Measurements from ENCODE around the gene SMCO4. TPM values are rescaled to one million over a fixed set of nuclear protein-coding genes. Genes with fewer than 3 reads are reported as not detected.

SMCO4 gene
- total RNA-seq, 1 experiment from 2014 or later: 8.5 TPM

GRCh38 chr11:93490996-93491618 is 52.1 kb downstream of the SMCO4 start:
- no peaks in the 10 kb centered on the region for H3K36me3 Mint-ChIP-seq (ENCODE audit: insufficient read depth, unreplicated experiment)
- no peaks in the 10 kb centered on the region for H3K9me3 Mint-ChIP-seq (ENCODE audit: unreplicated experiment)
- no peak overlapping the region for H3K27ac Mint-ChIP-seq (ENCODE audit: low read depth, unreplicated experiment)
- DNase-seq (ENCODE audit: unreplicated experiment): no peak
- CTCF ChIA-PET: no interaction called here
- TF ChIP-seq CTCF (IDR thresholded peaks at IDR 0.05; ENCODE audit: unreplicated experiment): no peak
- no peaks in the 10 kb centered on the region for H3K27me3 Mint-ChIP-seq (ENCODE audit: insufficient read depth, unreplicated experiment)
- POLR2A ChIA-PET: no interaction called here
- no TSS peak for BruUV-seq (replicated peaks)
- no peak overlapping the region for H3K4me3 Mint-ChIP-seq (ENCODE audit: unreplicated experiment)
- no peaks in the 10 kb centered on the region for H3K4me1 Mint-ChIP-seq (ENCODE audit: insufficient read depth, unreplicated experiment)
- intact Hi-C loops (cut with micrococcal nuclease): no loop called here

GRCh38 chr11:93489841-93490240 is 53.4 kb downstream of the SMCO4 start:
- POLR2A ChIA-PET: no interaction called here
- no peaks in the 10 kb centered on the region for H3K27me3 Mint-ChIP-seq (ENCODE audit: insufficient read depth, unreplicated experiment)

GRCh38 chr11:93487032-93487483 is 56.1 kb downstream of the SMCO4 start:
- DNase-seq (ENCODE audit: unreplicated experiment): no peak
- CTCF ChIA-PET: interaction anchor here (0.6 to 1.7 kb wide), 3 partner anchors 20 to 253 kb away, joined by 3 to 6 read pairs (median 4); no protein-coding TSS in a partner anchor
- TF ChIP-seq CTCF (IDR thresholded peaks at IDR 0.05; ENCODE audit: unreplicated experiment): no peak
- intact Hi-C loops (cut with micrococcal nuclease): no loop called here
- Mint-ChIP-seq H3K4me1 (ENCODE audit: insufficient read depth, unreplicated experiment) (no peaks in the 10 kb centered on the region), H3K4me3 (ENCODE audit: unreplicated experiment) (no peak overlapping the region), H3K9me3 (ENCODE audit: unreplicated experiment) (no peaks in the 10 kb centered on the region), H3K36me3 (ENCODE audit: insufficient read depth, unreplicated experiment) (no peaks in the 10 kb centered on the region), H3K27me3 (ENCODE audit: insufficient read depth, unreplicated experiment) (no peaks in the 10 kb centered on the region), H3K27ac (ENCODE audit: low read depth, unreplicated experiment) (no peak overlapping the region)
- POLR2A ChIA-PET: no interaction called here
- no TSS peak for BruUV-seq (replicated peaks)

More at GRCh38 chr11:93489841-93490240, 53.4 kb downstream of the SMCO4 start:
- no peaks in the 10 kb centered on the region for H3K4me1 Mint-ChIP-seq (ENCODE audit: insufficient read depth, unreplicated experiment)
- CTCF ChIA-PET: interaction anchor here (0.6 to 1.0 kb wide), 2 partner anchors 53 to 163 kb away, joined by 3 read pairs; no protein-coding TSS in a partner anchor
- no peaks in the 10 kb centered on the region for H3K36me3 Mint-ChIP-seq (ENCODE audit: insufficient read depth, unreplicated experiment)
- BruUV-seq (replicated peaks): no TSS peak
- no peak for TF ChIP-seq CTCF (IDR thresholded peaks at IDR 0.05; ENCODE audit: unreplicated experiment)
- DNase-seq (ENCODE audit: unreplicated experiment): no peak
- H3K9me3 Mint-ChIP-seq (ENCODE audit: unreplicated experiment): no peaks in the 10 kb centered on the region
- no peak overlapping the region for H3K27ac Mint-ChIP-seq (ENCODE audit: low read depth, unreplicated experiment)
- intact Hi-C loops (cut with micrococcal nuclease): no loop called here
- H3K4me3 Mint-ChIP-seq (ENCODE audit: unreplicated experiment): no peak overlapping the region

- no peaks in the 10 kb centered on the region for H3K27me3 Mint-ChIP-seq (ENCODE audit: insufficient read depth, unreplicated experiment)
- H3K27ac Mint-ChIP-seq (ENCODE audit: low read depth, unreplicated experiment): no peak overlapping the region
- intact Hi-C loops (cut with micrococcal nuclease): no loop called here
- H3K36me3 Mint-ChIP-seq (ENCODE audit: insufficient read depth, unreplicated experiment): no peaks in the 10 kb centered on the region
- POLR2A ChIA-PET: interaction anchor here (0.6 to 1.4 kb wide), 2 partner anchors 9 to 19 kb away, joined by 3 to 4 read pairs; no protein-coding TSS in a partner anchor
- no peaks in the 10 kb centered on the region for H3K9me3 Mint-ChIP-seq (ENCODE audit: unreplicated experiment)
- no peak overlapping the region for H3K4me3 Mint-ChIP-seq (ENCODE audit: unreplicated experiment)
- TF ChIP-seq CTCF (IDR thresholded peaks at IDR 0.05; ENCODE audit: unreplicated experiment): no peak
- CTCF ChIA-PET: interaction anchor here (0.6 kb wide), 2 partner anchors 13 to 260 kb away, joined by 3 read pairs; no protein-coding TSS in a partner anchor
- peaks cover 9% of the 10 kb centered on the region for H3K4me1 Mint-ChIP-seq (ENCODE audit: insufficient read depth, unreplicated experiment)
- no peak for DNase-seq (ENCODE audit: unreplicated experiment)
- no TSS peak for BruUV-seq (replicated peaks)
Measured at GRCh38 chr11:93485983-93486382, 57.2 kb downstream of the SMCO4 start.
